ENCODE results near the gene MSH5. TPM values are rescaled to one million over a fixed set of nuclear protein-coding genes. Genes with fewer than 3 reads are reported as not detected.

Gene MSH5
- total RNA-seq, 2 donors from 2014 or later = 35.7 to 57.2 TPM

DNA sequence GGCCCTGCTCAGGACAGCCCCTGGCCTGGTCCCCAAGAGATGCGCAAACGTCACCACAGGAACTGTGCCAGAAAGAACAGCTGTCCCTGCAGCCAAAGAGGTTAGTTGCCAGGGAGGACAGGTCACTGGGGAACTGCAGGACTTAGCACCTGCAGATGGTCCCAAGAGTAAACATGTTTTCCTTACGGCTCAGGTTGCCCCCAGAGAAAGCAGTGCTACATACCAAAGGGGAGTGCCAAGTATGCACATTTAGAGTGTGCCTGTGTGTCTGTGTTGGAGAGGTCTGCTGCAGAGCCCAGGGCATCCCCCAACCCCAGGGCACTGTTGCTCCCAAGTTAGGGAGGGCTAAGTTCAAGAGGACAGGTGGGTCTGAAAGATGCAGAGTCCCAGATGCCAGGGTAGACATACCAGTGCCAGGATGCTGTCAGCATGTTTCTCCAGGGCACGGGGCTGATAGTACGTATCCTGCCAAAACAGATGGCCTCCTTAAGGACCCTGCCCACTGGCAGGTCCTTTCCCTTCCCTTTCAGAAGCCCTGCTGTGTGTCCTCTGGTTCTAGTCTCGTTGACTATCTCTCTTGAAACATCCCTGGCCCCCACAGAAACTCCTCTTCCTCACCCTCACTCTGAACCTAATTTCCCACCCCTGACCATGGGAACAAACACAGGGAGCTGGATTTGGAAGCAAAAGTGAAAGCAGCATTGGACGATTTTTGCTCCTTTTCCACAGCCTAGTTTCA is 38.0 kb upstream of the MSH5 start:
- WGBS, 2 experiments (ENCODE audit: insufficient coverage in 1 of 2, insufficient read length in 1 of 2) = 66 to 67% methylated on average over 5 to 7 of the region's 7 CpGs

DNA sequence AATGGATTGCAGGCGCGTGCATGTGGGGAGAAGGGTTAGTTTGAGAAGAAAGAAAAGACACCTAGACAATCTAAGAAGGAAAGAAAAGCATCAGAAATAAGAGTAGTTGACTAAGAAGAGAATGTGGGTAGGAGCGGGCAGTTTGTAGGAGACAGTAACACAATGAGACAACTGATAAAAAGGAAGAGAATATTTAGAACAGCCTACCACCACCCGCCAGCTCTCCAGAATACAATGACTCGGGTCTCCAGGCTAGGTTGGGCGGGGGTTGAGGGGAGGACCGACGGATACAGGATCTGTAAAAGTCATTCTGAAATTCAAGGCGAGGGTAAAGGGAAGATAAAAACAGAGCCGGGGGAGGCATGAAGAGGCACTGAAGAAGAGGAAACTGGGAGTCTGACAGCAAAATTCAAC is 37.4 kb upstream of the MSH5 start:
- H3K9me3 ChIP-seq (ENCODE audit: control insufficient read depth, low read length) = no peaks in the 10 kb centered on the region
- H3K9me3 Mint-ChIP-seq = no peaks in the 10 kb centered on the region
- H3K4me3 Mint-ChIP-seq = peak overlapping the region; percentile 87
- peaks cover 25% of the 10 kb centered on the region for H3K36me3 Mint-ChIP-seq (ENCODE audit: low read depth)
- H3K4me1 ChIP-seq (ENCODE audit: control insufficient read depth, insufficient read depth, low read length) = peaks cover 7% of the 10 kb centered on the region
- peak overlapping the region; percentile 93 for H3K27ac Mint-ChIP-seq
- H3K27me3 Mint-ChIP-seq (ENCODE audit: insufficient read depth) = peaks cover 2% of the 10 kb centered on the region
- peak overlapping the region; percentile 90 for H3K9ac ChIP-seq (ENCODE audit: extremely low read depth, low read length, poor library complexity, severe bottlenecking)
- H3K36me3 ChIP-seq (ENCODE audit: control insufficient read depth, insufficient read depth, low read length) = peaks cover 27% of the 10 kb centered on the region
- peak overlapping the region; percentile 97 for H3K4me3 ChIP-seq (ENCODE audit: low read length)
- H3K4me1 Mint-ChIP-seq = peaks cover 17% of the 10 kb centered on the region
- WGBS, 2 experiments (ENCODE audit: insufficient coverage in 1 of 2, insufficient read length in 1 of 2) = 4 to 5% methylated on average over 7 to 10 of the region's 10 CpGs
- H3K27me3 ChIP-seq (ENCODE audit: control insufficient read depth, insufficient read depth, low read length, poor library complexity, severe bottlenecking) = no peaks in the 10 kb centered on the region
- DNase-seq = no peak
- H3K27ac ChIP-seq (ENCODE audit: low read depth, low read length) = peak overlapping the region; percentile 89
- TF ChIP-seq, protein P1, sequence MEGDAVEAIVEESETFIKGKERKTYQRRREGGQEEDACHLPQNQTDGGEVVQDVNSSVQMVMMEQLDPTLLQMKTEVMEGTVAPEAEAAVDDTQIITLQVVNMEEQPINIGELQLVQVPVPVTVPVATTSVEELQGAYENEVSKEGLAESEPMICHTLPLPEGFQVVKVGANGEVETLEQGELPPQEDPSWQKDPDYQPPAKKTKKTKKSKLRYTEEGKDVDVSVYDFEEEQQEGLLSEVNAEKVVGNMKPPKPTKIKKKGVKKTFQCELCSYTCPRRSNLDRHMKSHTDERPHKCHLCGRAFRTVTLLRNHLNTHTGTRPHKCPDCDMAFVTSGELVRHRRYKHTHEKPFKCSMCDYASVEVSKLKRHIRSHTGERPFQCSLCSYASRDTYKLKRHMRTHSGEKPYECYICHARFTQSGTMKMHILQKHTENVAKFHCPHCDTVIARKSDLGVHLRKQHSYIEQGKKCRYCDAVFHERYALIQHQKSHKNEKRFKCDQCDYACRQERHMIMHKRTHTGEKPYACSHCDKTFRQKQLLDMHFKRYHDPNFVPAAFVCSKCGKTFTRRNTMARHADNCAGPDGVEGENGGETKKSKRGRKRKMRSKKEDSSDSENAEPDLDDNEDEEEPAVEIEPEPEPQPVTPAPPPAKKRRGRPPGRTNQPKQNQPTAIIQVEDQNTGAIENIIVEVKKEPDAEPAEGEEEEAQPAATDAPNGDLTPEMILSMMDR (conservative IDR thresholded peaks at IDR 0.05) = no peak

More for the DNA sequence above, 38.0 kb upstream of the MSH5 start:
- H3K9me3 Mint-ChIP-seq = no peaks in the 10 kb centered on the region
- peaks cover 7% of the 10 kb centered on the region for H3K4me1 ChIP-seq (ENCODE audit: control insufficient read depth, insufficient read depth, low read length)
- H3K4me3 Mint-ChIP-seq = peak overlapping the region; percentile 87
- no peaks in the 10 kb centered on the region for H3K27me3 ChIP-seq (ENCODE audit: control insufficient read depth, insufficient read depth, low read length, poor library complexity, severe bottlenecking)
- no peaks in the 10 kb centered on the region for H3K9me3 ChIP-seq (ENCODE audit: control insufficient read depth, low read length)
- H3K4me1 Mint-ChIP-seq = peaks cover 17% of the 10 kb centered on the region
- H3K36me3 ChIP-seq (ENCODE audit: control insufficient read depth, insufficient read depth, low read length) = peaks cover 29% of the 10 kb centered on the region
- no peak overlapping the region for H3K27ac ChIP-seq (ENCODE audit: low read depth, low read length)
- peak overlapping the region; percentile 93 for H3K27ac Mint-ChIP-seq
- H3K9ac ChIP-seq (ENCODE audit: extremely low read depth, low read length, poor library complexity, severe bottlenecking) = peak overlapping the region; percentile 90
- DNase-seq = no peak
- peak overlapping the region; percentile 97 for H3K4me3 ChIP-seq (ENCODE audit: low read length)
- TF ChIP-seq, protein P1 (conservative IDR thresholded peaks at IDR 0.05) = no peak
- peaks cover 30% of the 10 kb centered on the region for H3K36me3 Mint-ChIP-seq (ENCODE audit: low read depth)
- H3K27me3 Mint-ChIP-seq (ENCODE audit: insufficient read depth) = no peaks in the 10 kb centered on the region

DNA sequence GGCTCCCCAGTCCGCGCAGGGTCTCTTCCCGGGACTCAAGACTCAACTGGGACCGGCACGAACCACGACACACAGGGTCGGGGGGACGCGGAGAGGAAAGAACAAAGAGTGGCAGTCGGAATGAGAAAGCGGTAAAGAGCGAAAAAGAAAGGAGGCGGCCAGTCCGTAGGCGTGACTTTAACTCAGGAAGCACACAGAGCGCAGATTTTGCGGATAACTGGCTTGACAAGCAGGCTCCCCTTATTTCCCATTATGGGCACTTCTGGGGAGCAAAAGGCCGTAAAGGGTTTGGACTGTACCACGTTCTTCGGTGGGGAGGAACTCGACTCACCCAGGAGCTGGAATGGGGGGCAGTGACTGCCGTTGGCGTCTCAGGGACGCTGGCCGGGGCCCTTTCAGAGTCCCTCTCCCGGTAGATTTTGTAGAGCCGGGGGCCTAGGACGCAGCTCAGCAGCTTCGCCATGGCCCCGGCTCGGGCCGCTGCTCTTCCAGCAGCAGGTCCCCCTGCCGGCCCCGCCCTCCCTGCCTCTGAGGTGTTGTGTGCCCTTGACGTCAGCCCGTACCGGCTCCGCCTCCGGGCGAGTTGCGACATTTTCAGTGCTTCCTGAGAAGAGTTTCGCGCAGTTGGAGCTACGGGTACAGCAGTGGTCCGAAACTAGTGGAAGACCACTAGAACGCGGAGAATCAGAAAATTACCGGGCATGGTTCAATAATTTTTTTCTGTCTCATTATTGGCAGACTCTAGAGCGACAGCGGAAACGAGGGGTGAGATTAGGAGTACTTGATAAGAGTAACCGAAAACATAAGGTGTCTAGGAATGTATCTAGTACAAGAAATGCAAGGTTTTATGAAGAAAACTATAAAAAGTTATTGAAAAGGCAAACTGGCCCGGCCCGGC is 36.7 kb upstream of the MSH5 start, which contains the start of gene ABHD16A:
TSS of gene ABHD16A (minus strand) at position 506 of the 898 bp plus-strand sequence. CDS start at position 463, 43 bp downstream.
- Histone ChIP-seq H3K4me3 (ENCODE audit: low read length) (peak within 1 kb of the TSS; percentile 97), H3K27ac (ENCODE audit: low read depth, low read length) (peak within 1 kb of the TSS; percentile 89), H3K9ac (ENCODE audit: extremely low read depth, low read length, poor library complexity, severe bottlenecking) (peak within 1 kb of the TSS; percentile 90), H3K36me3 (ENCODE audit: control insufficient read depth, insufficient read depth, low read length) (peaks cover 22% of the 10 kb centered on the region), H3K9me3 (ENCODE audit: control insufficient read depth, low read length) (no peaks in the 10 kb centered on the region), H3K4me1 (ENCODE audit: control insufficient read depth, insufficient read depth, low read length) (peaks cover 7% of the 10 kb centered on the region), H3K27me3 (ENCODE audit: control insufficient read depth, insufficient read depth, low read length, poor library complexity, severe bottlenecking) (no peaks in the 10 kb centered on the region)
- WGBS, 2 experiments (ENCODE audit: insufficient coverage in 1 of 2, insufficient read length in 1 of 2) = 3 to 4% methylated on average over 50 to 54 of the region's 54 CpGs
- H3K36me3 Mint-ChIP-seq (ENCODE audit: low read depth) = peaks cover 19% of the 10 kb centered on the region
- peak; percentile 99 for DNase-seq
- peak within 1 kb of the TSS; percentile 93 for H3K27ac Mint-ChIP-seq
- H3K4me1 Mint-ChIP-seq = peaks cover 17% of the 10 kb centered on the region
- peak within 1 kb of the TSS; percentile 87 for H3K4me3 Mint-ChIP-seq
- H3K27me3 Mint-ChIP-seq (ENCODE audit: insufficient read depth) = peaks cover 2% of the 10 kb centered on the region
- no peaks in the 10 kb centered on the region for H3K9me3 Mint-ChIP-seq
- TF ChIP-seq, protein P1 (conservative IDR thresholded peaks at IDR 0.05) = peak; percentile 27

Measured in endodermal cell (in vitro differentiated cells).